Lower leg skin (tissue), 3 donors: Measurements from ENCODE around the gene COG5.

ENCODE experiments used
- CTCF ChIP-seq, 3 donors: fragments of 450-650 bp; IDR thresholded peaks; one replicate each; pipeline ENCODE4 v1.5.1; 2016; ENCODE audit warnings: antibody characterized with exemption in 3 of 3, mild to moderate bottlenecking in 3 of 3, moderate library complexity in 2 of 3
- POLR2A ChIP-seq, 2 donors: fragments of 450-650 bp; IDR thresholded peaks; one replicate each; pipeline ENCODE4 v1.6.1; 2016 to 2017; ENCODE audit warnings: antibody characterized with exemption in 2 of 2, mild to moderate bottlenecking in 1 of 2, moderate library complexity in 1 of 2

- no peak for TF ChIP-seq POLR2A (IDR thresholded peaks at IDR 0.05)
- no peak for TF ChIP-seq CTCF (IDR thresholded peaks at IDR 0.05)
Observed at GRCh38 chr7:107435749-107436148, 128.0 kb downstream of the COG5 start.
